Stimulated activated naive B cell treated with anti-CD40 and anti-IgM and Interleukin-4, amounts not matched to agents 10 μg/mL and 1 μg/mL and 100 μg/mL, for 72 hours (primary cell): Measurements from ENCODE around the gene WAS.
A peak's percentile ranks its signal among the peaks of the same experiment; 100 is the strongest.

ENCODE experiments used
- ATAC-seq, 2 donors: fragments of 150-1000 bp; cut with Tn5 transposase; replicated peaks; 2 replicates each; pipeline ENCODE4 v1.10.0; 2021; ENCODE audit warnings: moderate library complexity in 1 of 2
- DNase-seq: peaks from one replicate; pipeline ENCODE4 v3.0.0; 2021
- H3K27ac Mint-ChIP-seq: one replicate; pipeline ENCODE4 v1.8.0; 2022; ENCODE audit warnings: mild to moderate bottlenecking, mixed read lengths
- H3K27me3 Mint-ChIP-seq, 2 donors: one replicate each; pipeline ENCODE4 v1.8.0; 2022; ENCODE audit warnings: mixed read lengths in 2 of 2
- H3K36me3 Mint-ChIP-seq, 2 donors: one replicate each; pipeline ENCODE4 v1.8.0; 2022; ENCODE audit warnings: mixed read lengths in 2 of 2, mild to moderate bottlenecking in 1 of 2
- H3K4me1 Mint-ChIP-seq, 2 donors: one replicate each; pipeline ENCODE4 v1.8.0; 2022; ENCODE audit warnings: mixed read lengths in 2 of 2, mild to moderate bottlenecking in 1 of 2
- H3K4me3 Mint-ChIP-seq, 2 donors: one replicate each; pipeline ENCODE4 v1.8.0; 2022; ENCODE audit warnings: mild to moderate bottlenecking in 2 of 2, mixed read lengths in 2 of 2, moderate library complexity in 1 of 2
- H3K9me3 Mint-ChIP-seq, 2 donors: one replicate each; pipeline ENCODE4 v1.8.0; 2022; ENCODE audit warnings: mixed read lengths in 2 of 2, mild to moderate bottlenecking in 1 of 2

The WAS gene

GRCh38 chrX:48711162-48711928 is 27.7 kb downstream of the WAS start:
- peaks cover 2 to 3% of the 10 kb centered on the region in 2 donors for H3K36me3 Mint-ChIP-seq
- no peaks in the 10 kb centered on the region for H3K9me3 Mint-ChIP-seq
- H3K27me3 Mint-ChIP-seq: peaks cover 0 to under 1% of the 10 kb centered on the region in 2 donors
- ATAC-seq (no peak), DNase-seq (no peak)
- no peak overlapping the region for H3K4me3 Mint-ChIP-seq
- H3K4me1 Mint-ChIP-seq: peaks cover 4 to 30% of the 10 kb centered on the region in 2 donors
- H3K27ac Mint-ChIP-seq: no peak overlapping the region

GRCh38 chrX:48711929-48712505 is 28.4 kb downstream of the WAS start:
- H3K27ac Mint-ChIP-seq: no peak overlapping the region

GRCh38 chrX:48713847-48714246 is 30.2 kb downstream of the WAS start:
- no peaks in the 10 kb centered on the region for H3K9me3 Mint-ChIP-seq
- peaks cover 0 to 19% of the 10 kb centered on the region in 2 donors for H3K4me1 Mint-ChIP-seq
- DNase-seq (no peak), ATAC-seq (no peak)
- H3K27me3 Mint-ChIP-seq: peaks cover 0 to 6% of the 10 kb centered on the region in 2 donors
- H3K27ac Mint-ChIP-seq: no peak overlapping the region
- no peak overlapping the region for H3K4me3 Mint-ChIP-seq
- H3K36me3 Mint-ChIP-seq: peaks cover 0 to under 1% of the 10 kb centered on the region in 2 donors

More at GRCh38 chrX:48711929-48712505, 28.4 kb downstream of the WAS start:
- H3K4me1 Mint-ChIP-seq: peaks cover 4 to 30% of the 10 kb centered on the region in 2 donors
- H3K9me3 Mint-ChIP-seq: no peaks in the 10 kb centered on the region
- no peak for ATAC-seq
- DNase-seq: no peak
- H3K27me3 Mint-ChIP-seq: no peaks in the 10 kb centered on the region
- peaks cover under 1 to 3% of the 10 kb centered on the region in 2 donors for H3K36me3 Mint-ChIP-seq
- no peak overlapping the region for H3K4me3 Mint-ChIP-seq

GRCh38 chrX:48714573-48714972 is 31.0 kb downstream of the WAS start:
- ATAC-seq (no peak), DNase-seq (no peak)
- no peaks in the 10 kb centered on the region for H3K9me3 Mint-ChIP-seq
- peaks cover 0 to 7% of the 10 kb centered on the region in 2 donors for H3K27me3 Mint-ChIP-seq
- H3K36me3 Mint-ChIP-seq: no peaks in the 10 kb centered on the region
- peaks cover 0 to 19% of the 10 kb centered on the region in 2 donors for H3K4me1 Mint-ChIP-seq
- no peak overlapping the region for H3K4me3 Mint-ChIP-seq
- no peak overlapping the region for H3K27ac Mint-ChIP-seq

- Mint-ChIP-seq H3K4me3 (no peak overlapping the region), H3K4me1 (peaks cover 0 to 19% of the 10 kb centered on the region in 2 donors), H3K9me3 (no peaks in the 10 kb centered on the region), H3K27ac (no peak overlapping the region), H3K36me3 (no peaks in the 10 kb centered on the region), H3K27me3 (peaks cover 0 to 7% of the 10 kb centered on the region in 2 donors)
- ATAC-seq: no peak
- no peak for DNase-seq
Observed at GRCh38 chrX:48715072-48715471, 31.5 kb downstream of the WAS start.

- Mint-ChIP-seq H3K27me3 (peaks cover 0 to 7% of the 10 kb centered on the region in 2 donors), H3K4me1 (peaks cover 0 to 19% of the 10 kb centered on the region in 2 donors), H3K36me3 (no peaks in the 10 kb centered on the region), H3K27ac (no peak overlapping the region), H3K4me3 (no peak overlapping the region), H3K9me3 (no peaks in the 10 kb centered on the region)
- DNase-seq (no peak), ATAC-seq (no peak)
Observed at GRCh38 chrX:48715876-48716502, 32.4 kb downstream of the WAS start.

GRCh38 chrX:48719958-48720357 is 36.4 kb downstream of the WAS start:
- no peak overlapping the region for H3K4me3 Mint-ChIP-seq
- no peak for DNase-seq
- no peaks in the 10 kb centered on the region for H3K9me3 Mint-ChIP-seq
- peaks cover 0 to 7% of the 10 kb centered on the region in 2 donors for H3K27me3 Mint-ChIP-seq
- no peaks in the 10 kb centered on the region for H3K4me1 Mint-ChIP-seq
- H3K27ac Mint-ChIP-seq: no peak overlapping the region
- no peak for ATAC-seq
- H3K36me3 Mint-ChIP-seq: no peaks in the 10 kb centered on the region

- no peaks in the 10 kb centered on the region for H3K36me3 Mint-ChIP-seq
- peaks cover 0 to 7% of the 10 kb centered on the region in 2 donors for H3K27me3 Mint-ChIP-seq
- no peak for DNase-seq
- H3K4me1 Mint-ChIP-seq: no peaks in the 10 kb centered on the region
- no peak overlapping the region for H3K4me3 Mint-ChIP-seq
- no peak overlapping the region for H3K27ac Mint-ChIP-seq
- ATAC-seq: no peak
- H3K9me3 Mint-ChIP-seq: no peaks in the 10 kb centered on the region
Observed at GRCh38 chrX:48720577-48721250, 37.1 kb downstream of the WAS start.

- ATAC-seq (no peak), DNase-seq (no peak)
- H3K9me3 Mint-ChIP-seq: no peaks in the 10 kb centered on the region
- no peaks in the 10 kb centered on the region for H3K36me3 Mint-ChIP-seq
- no peak overlapping the region for H3K4me3 Mint-ChIP-seq
- no peaks in the 10 kb centered on the region for H3K4me1 Mint-ChIP-seq
- H3K27ac Mint-ChIP-seq: no peak overlapping the region
- peaks cover 0 to 7% of the 10 kb centered on the region in 2 donors for H3K27me3 Mint-ChIP-seq
Observed at GRCh38 chrX:48721916-48722315, 38.3 kb downstream of the WAS start.

- no peaks in the 10 kb centered on the region for H3K27me3 Mint-ChIP-seq
- no peak overlapping the region for H3K4me3 Mint-ChIP-seq
- H3K4me1 Mint-ChIP-seq: peaks cover 0 to 4% of the 10 kb centered on the region in 2 donors
- peaks cover 0 to 2% of the 10 kb centered on the region in 2 donors for H3K36me3 Mint-ChIP-seq
- H3K9me3 Mint-ChIP-seq: no peaks in the 10 kb centered on the region
- ATAC-seq: no peak
- DNase-seq: no peak
- H3K27ac Mint-ChIP-seq: no peak overlapping the region
Observed at GRCh38 chrX:48726596-48726995, 43.0 kb downstream of the WAS start.

GRCh38 chrX:48728653-48729052 is 45.1 kb downstream of the WAS start:
- ATAC-seq: no peak
- Mint-ChIP-seq H3K27me3 (no peaks in the 10 kb centered on the region), H3K4me3 (no peak overlapping the region), H3K36me3 (peaks cover 0 to 2% of the 10 kb centered on the region in 2 donors), H3K4me1 (peaks cover 0 to 4% of the 10 kb centered on the region in 2 donors), H3K9me3 (no peaks in the 10 kb centered on the region), H3K27ac (no peak overlapping the region)
- DNase-seq: no peak

GRCh38 chrX:48736303-48736702 is 52.7 kb downstream of the WAS start:
- DNase-seq (no peak), ATAC-seq (no peak)
- Mint-ChIP-seq H3K4me3 (peak overlapping the region; percentile 89 to 91), H3K4me1 (peaks cover 7 to 14% of the 10 kb centered on the region in 2 donors), H3K27ac (no peak overlapping the region), H3K27me3 (no peaks in the 10 kb centered on the region), H3K9me3 (no peaks in the 10 kb centered on the region), H3K36me3 (no peaks in the 10 kb centered on the region)

GRCh38 chrX:48736878-48737212 is 53.2 kb downstream of the WAS start:
- DNase-seq: no peak
- ATAC-seq: no peak
- peak overlapping the region; percentile 89 to 91 for H3K4me3 Mint-ChIP-seq
- H3K36me3 Mint-ChIP-seq: no peaks in the 10 kb centered on the region
- H3K4me1 Mint-ChIP-seq: peaks cover 7 to 14% of the 10 kb centered on the region in 2 donors
- no peaks in the 10 kb centered on the region for H3K27me3 Mint-ChIP-seq
- peak overlapping the region; percentile 94 for H3K27ac Mint-ChIP-seq
- no peaks in the 10 kb centered on the region for H3K9me3 Mint-ChIP-seq

GRCh38 chrX:48737213-48737938 is 53.8 kb downstream of the WAS start:
- Mint-ChIP-seq H3K36me3 (no peaks in the 10 kb centered on the region), H3K4me1 (peaks cover 7 to 14% of the 10 kb centered on the region in 2 donors), H3K4me3 (peak overlapping the region; percentile 89 to 91), H3K27me3 (peaks cover 0 to under 1% of the 10 kb centered on the region in 2 donors), H3K9me3 (no peaks in the 10 kb centered on the region), H3K27ac (peak overlapping the region; percentile 94)
- DNase-seq (peak; percentile 87), ATAC-seq (peak; percentile 97 to 98)
